ENCODE measurements around the gene ZYG11B. TPM values are rescaled to one million over a fixed set of nuclear protein-coding genes. Genes with fewer than 3 reads are reported as not detected.
"Not testable (repeated sequence)": the region's sequence is repeated elsewhere in the genome, so short reads cannot be mapped to it uniquely, and the experiment has no call there.

The ZYG11B gene
- total and polyA plus RNA-seq, 2 of the 13 experiments (the other 11 are each of a cell fraction or from before 2014, with no cell fraction given): 6.9 to 17.9 TPM

- no peak; the same call in 1 of the 2 replicates for TF ChIP-seq ARID4A (CRISPR knock-in tag; IDR thresholded peaks at IDR 0.05; ENCODE audit: borderline replicate concordance)
- peak; percentile 83 for TF ChIP-seq ZBTB43 (CRISPR knock-in tag; conservative IDR thresholded peaks at IDR 0.05)
Measured at GRCh38 chr1:52814465-52814864, 88.2 kb downstream of the ZYG11B start (continued).

- H3K4me3 ChIP-seq (replicated peaks in 1 of 3; ENCODE audit: insufficient read depth in 1 of 3, low read depth in 2 of 3, low read length in 3 of 3); POLR2A ChIA-PET; CTCF ChIA-PET (ENCODE audit: low intra/inter-chr PET ratio, low total read pairs); H3K9me3 ChIP-seq (ENCODE audit: low read length); H3K79me2 ChIP-seq (ENCODE audit: insufficient read depth, low read length); H2AFZ ChIP-seq (ENCODE audit: low read length); FAIRE-seq; DNase-seq (ENCODE audit: low spot score); H3K27me3 ChIP-seq (ENCODE audit: control insufficient read depth in 1 of 2, insufficient read depth in 2 of 2, low read length in 2 of 2); H3K4me2 ChIP-seq (ENCODE audit: low read depth, low read length); H3K4me1 ChIP-seq (ENCODE audit: insufficient read depth, low read length); H4K20me1 ChIP-seq (ENCODE audit: insufficient read depth, low read length); BruUV-seq (replicated peaks); in situ Hi-C loops (cut with HindIII; ENCODE audit: extremely low pct_ligation_motif_present, low pct_unique_long_range_greater_than_20kb); H3K9ac ChIP-seq (ENCODE audit: insufficient read depth, low read depth, low read length); H3K27ac ChIP-seq (ENCODE audit: extremely low read length, insufficient read depth, low read length); ATAC-seq: not testable (repeated sequence)
- intact Hi-C loops (cut with micrococcal nuclease; ENCODE audit: unreplicated experiment): loop anchor here (10.0 kb wide), 1 partner anchor 116 kb away; no protein-coding TSS in a partner anchor
- WGBS (ENCODE audit: low lambda C conversion rate): 95% methylated on average over 5 of the region's 5 CpGs
- H3K36me3 ChIP-seq (replicated peaks in 1 of 2; ENCODE audit: control insufficient read depth in 1 of 2, insufficient read depth in 2 of 2, low read length in 2 of 2): peaks cover 3 to 15% of the 10 kb centered on the region in 2 experiments; a peak in 3 of 5 replicates
Measured at GRCh38 chr1:52820830-52821229, 94.6 kb downstream of the ZYG11B start.

Measured in HepG2 (cell line).